GM23248 (cell line): ENCODE data around the gene PPFIA2. TPM values are rescaled to one million over a fixed set of nuclear protein-coding genes. Genes with fewer than 3 reads are reported as not detected.

Source experiments
- DNase-seq: peaks from one replicate; pipeline ENCODE4 v3.0.0-alpha.2; 2015
- H2AFZ ChIP-seq: fragments of 200-600 bp; sonication (generic); 2 replicates; pipeline ENCODE4 v1.6.1; 2016; ENCODE audit warnings: antibody characterized with exemption
- H3F3A ChIP-seq: fragments of 200-600 bp; sonication (generic); 2 replicates; pipeline ENCODE4 v1.6.1; 2016; ENCODE audit warnings: mild to moderate bottlenecking, antibody characterized with exemption, mixed run types; ENCODE audit not compliant: insufficient read depth
- H3K27ac ChIP-seq: fragments of 200-600 bp; sonication (generic); 2 replicates; pipeline ENCODE4 v1.5.1; 2016; ENCODE audit warnings: mild to moderate bottlenecking
- H3K27me3 ChIP-seq: fragments of 200-600 bp; sonication (generic); replicated peaks from 2 replicates; pipeline ENCODE4 v1.6.1; 2016; ENCODE audit warnings: mild to moderate bottlenecking; ENCODE audit not compliant: insufficient read depth
- H3K36me3 ChIP-seq: fragments of 200-600 bp; sonication (generic); 2 replicates; pipeline ENCODE4 v1.6.1; 2016; ENCODE audit warnings: low read depth, mild to moderate bottlenecking
- H3K4me1 ChIP-seq: fragments of 200-600 bp; sonication (generic); 2 replicates; pipeline ENCODE4 v1.6.1; 2016; ENCODE audit warnings: mild to moderate bottlenecking; ENCODE audit not compliant: insufficient read depth
- H3K4me2 ChIP-seq: fragments of 200-600 bp; sonication (generic); one replicate; pipeline ENCODE4 v1.6.1; 2016; ENCODE audit warnings: mild to moderate bottlenecking; ENCODE audit not compliant: unreplicated experiment
- H3K4me3 ChIP-seq: fragments of 200-600 bp; sonication (generic); 2 replicates; pipeline ENCODE4 v1.5.1; 2016; ENCODE audit warnings: mild to moderate bottlenecking
- H3K79me2 ChIP-seq: fragments of 200-600 bp; sonication (generic); 2 replicates; pipeline ENCODE4 v1.6.1; 2016; ENCODE audit warnings: mild to moderate bottlenecking; ENCODE audit not compliant: insufficient read depth
- H3K9ac ChIP-seq: fragments of 200-600 bp; sonication (generic); 2 replicates; pipeline ENCODE4 v1.6.1; 2016; ENCODE audit warnings: mild to moderate bottlenecking
- H3K9me2 ChIP-seq: fragments of 200-600 bp; sonication (generic); 2 replicates; pipeline ENCODE4 v1.6.1; 2016; ENCODE audit warnings: mixed run types, mild to moderate bottlenecking, moderate library complexity; ENCODE audit not compliant: insufficient read depth
- H3K9me3 ChIP-seq: fragments of 200-600 bp; sonication (generic); one replicate; pipeline ENCODE4 v1.6.1; 2017; ENCODE audit warnings: low read depth
- H4K20me1 ChIP-seq: fragments of 200-600 bp; sonication (generic); 2 replicates; pipeline ENCODE4 v1.6.0; 2016; ENCODE audit not compliant: insufficient read depth
- EZH2 ChIP-seq: fragments of 200-600 bp; sonication (generic); IDR thresholded peaks from 2 replicates; pipeline ENCODE4 v1.6.1; 2018; ENCODE audit warnings: antibody characterized with exemption, mild to moderate bottlenecking; ENCODE audit not compliant: insufficient read depth, poor library complexity, severe bottlenecking
- EZH2phosphoT487 ChIP-seq: fragments of 200-600 bp; sonication (generic); IDR thresholded peaks from 2 replicates; pipeline ENCODE4 v1.6.1; 2018; ENCODE audit warnings: antibody characterized with exemption, moderate library complexity, mild to moderate bottlenecking, low read depth; ENCODE audit not compliant: insufficient read depth
- WGBS, 2 experiments: methylation state at CpG; one replicate each; pipeline ENCODE4 v1.1.6; 2015 to 2017; ENCODE audit warnings: low lambda C conversion rate in 2 of 2, low coverage in 1 of 2; ENCODE audit errors: missing lambda C conversion rate in 2 of 2; 5-methylcytosine and 5-hydroxymethylcytosine counted together
- in situ Hi-C: fragments of 300-500 bp; cut with MboI; formaldehyde crosslinking; loops from 2 replicates; pipeline ENCODE4 v1.15.0; 2020
- polyA plus RNA-seq: library from polyadenylated mRNA; unstranded; fragments of >200 nt; fragmentation: Nextera tagmentation; extraction: Ambion mirVana; gene quantifications from 2 replicates; pipeline ENCODE4 v1.2.1, GENCODE V29; 2016
- total RNA-seq: library from RNA; depleted of rRNA; stranded (reverse); fragments of >200 nt; shearing (Covaris generic); gene quantifications from 2 replicates; pipeline ENCODE4 v1.2.3, GENCODE V29; 2014

Gene PPFIA2
- total and polyA plus RNA-seq, 2 experiments from 2014 or later, result not detected

GRCh38 chr12:81249976-81250375 is 509.2 kb downstream of the PPFIA2 start:
- no peaks in the 10 kb centered on the region for H4K20me1 ChIP-seq
- H3K4me3 ChIP-seq, result no peak overlapping the region
- in situ Hi-C loops, result no loop called here
- WGBS, 2 experiments, result 27 to 36% methylated on average over 2 of the region's 2 CpGs
- no peak overlapping the region for H3K27ac ChIP-seq
- H3K27me3 ChIP-seq, result no peaks in the 10 kb centered on the region
- H3K9me3 ChIP-seq, result no peaks in the 10 kb centered on the region
- no peaks in the 10 kb centered on the region for H3F3A ChIP-seq
- H3K36me3 ChIP-seq, result no peaks in the 10 kb centered on the region
- TF ChIP-seq EZH2, result no peak
- TF ChIP-seq EZH2phosphoT487, result no peak
- H2AFZ ChIP-seq, result no peak overlapping the region
- H3K4me1 ChIP-seq, result peaks cover 4% of the 10 kb centered on the region; the same call in 1 of the 2 replicates
- no peaks in the 10 kb centered on the region for H3K9me2 ChIP-seq
- no peaks in the 10 kb centered on the region for H3K79me2 ChIP-seq
- no peak overlapping the region for H3K9ac ChIP-seq
- no peak for DNase-seq
- no peak overlapping the region for H3K4me2 ChIP-seq

DNA sequence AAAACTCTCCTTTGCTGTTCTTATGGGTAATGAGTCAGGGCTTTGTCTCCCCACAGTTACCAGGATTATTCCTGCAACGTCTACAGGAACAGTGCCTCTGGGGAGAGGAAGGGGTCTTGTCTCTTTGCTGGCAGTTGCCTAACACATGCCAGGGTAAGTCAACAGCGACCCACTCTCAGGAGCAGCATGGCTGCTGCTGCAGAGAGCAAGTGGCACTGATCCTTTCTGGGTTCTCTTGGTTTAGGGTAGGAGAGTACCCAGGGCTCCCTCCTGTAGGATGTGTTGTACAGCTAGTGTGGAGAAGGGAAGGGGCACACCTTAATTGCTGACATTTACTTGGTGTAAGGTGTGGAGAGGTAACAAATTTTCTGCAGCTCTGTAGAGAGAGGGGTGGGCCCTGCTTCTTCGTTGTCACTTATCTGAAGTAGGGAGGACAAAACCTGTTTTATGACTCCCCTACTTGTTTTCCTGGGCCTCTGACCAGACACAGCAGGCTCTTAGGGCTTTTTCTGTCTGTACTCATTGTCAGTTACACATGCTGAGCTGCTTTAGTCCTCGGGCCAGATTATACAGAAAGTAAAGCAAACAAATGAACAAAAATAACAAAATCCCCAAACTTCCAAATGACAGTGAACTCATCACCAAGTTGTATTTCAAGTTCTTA is 513.1 kb downstream of the PPFIA2 start:
- H3F3A ChIP-seq, result no peaks in the 10 kb centered on the region
- in situ Hi-C loops, result no loop called here
- WGBS, 2 experiments, result 30 to 37% methylated on average over 4 of the region's 4 CpGs
- no peak overlapping the region for H3K9ac ChIP-seq
- H3K9me3 ChIP-seq, result no peaks in the 10 kb centered on the region
- TF ChIP-seq EZH2phosphoT487 (no peak), EZH2 (no peak)
- H3K36me3 ChIP-seq, result no peaks in the 10 kb centered on the region
- no peak overlapping the region for H3K4me3 ChIP-seq
- H2AFZ ChIP-seq, result peak overlapping the region; percentile 40
- no peak overlapping the region for H3K4me2 ChIP-seq
- H3K9me2 ChIP-seq, result no peaks in the 10 kb centered on the region
- H3K27me3 ChIP-seq, result no peaks in the 10 kb centered on the region
- DNase-seq, result no peak
- no peak overlapping the region for H3K27ac ChIP-seq
- peaks cover 4% of the 10 kb centered on the region; the same call in 1 of the 2 replicates for H3K4me1 ChIP-seq
- no peaks in the 10 kb centered on the region for H3K79me2 ChIP-seq
- no peaks in the 10 kb centered on the region for H4K20me1 ChIP-seq

DNA sequence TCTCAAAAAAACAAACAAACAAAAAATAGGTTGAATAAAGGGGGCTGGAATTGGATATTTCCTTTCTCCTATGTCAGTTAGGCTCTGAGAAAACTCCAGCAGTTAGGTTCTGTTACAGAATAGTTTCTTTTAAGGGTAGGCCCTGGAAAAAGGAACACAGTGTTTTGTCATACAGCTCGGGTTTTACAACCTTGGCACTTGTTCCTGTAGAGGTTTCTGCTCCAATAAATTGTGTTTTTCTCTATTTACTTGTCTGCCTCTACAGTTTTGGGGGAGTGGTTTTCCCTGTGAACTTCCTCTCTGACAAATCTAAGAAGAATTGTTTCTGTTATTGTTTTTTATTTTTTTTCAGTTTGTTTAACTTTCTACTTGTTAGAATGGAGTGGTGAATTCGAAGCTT is 513.7 kb downstream of the PPFIA2 start:
- Histone ChIP-seq H3K4me3 (no peak overlapping the region), H2AFZ (peak overlapping the region; percentile 40), H4K20me1 (no peaks in the 10 kb centered on the region), H3K4me2 (no peak overlapping the region), H3K4me1 (peaks cover 4% of the 10 kb centered on the region; the same call in 1 of the 2 replicates), H3K9ac (no peak overlapping the region), H3K9me2 (no peaks in the 10 kb centered on the region), H3K9me3 (no peaks in the 10 kb centered on the region), H3K36me3 (no peaks in the 10 kb centered on the region), H3K27ac (no peak overlapping the region), H3K79me2 (no peaks in the 10 kb centered on the region), H3F3A (no peaks in the 10 kb centered on the region), H3K27me3 (no peaks in the 10 kb centered on the region)
- TF ChIP-seq EZH2, result no peak
- TF ChIP-seq EZH2phosphoT487, result no peak
- in situ Hi-C loops, result no loop called here
- DNase-seq, result no peak
- WGBS, 2 experiments, result 0 to 4% methylated on average over 2 of the region's 2 CpGs

GRCh38 chr12:81231574-81232368 is 527.4 kb downstream of the PPFIA2 start:
- H3F3A ChIP-seq, result no peaks in the 10 kb centered on the region
- WGBS, 2 experiments, result 80 to 83% methylated on average over 3 of the region's 3 CpGs
- in situ Hi-C loops, result no loop called here
- H3K9me3 ChIP-seq, result no peaks in the 10 kb centered on the region
- no peak overlapping the region for H3K4me3 ChIP-seq
- no peaks in the 10 kb centered on the region for H3K36me3 ChIP-seq
- H3K9me2 ChIP-seq, result no peaks in the 10 kb centered on the region
- H3K4me1 ChIP-seq, result no peaks in the 10 kb centered on the region
- no peak overlapping the region for H3K4me2 ChIP-seq
- no peak overlapping the region for H3K27ac ChIP-seq
- no peak for DNase-seq
- no peaks in the 10 kb centered on the region for H4K20me1 ChIP-seq
- H2AFZ ChIP-seq, result no peak overlapping the region
- TF ChIP-seq EZH2, result no peak
- no peak for TF ChIP-seq EZH2phosphoT487
- H3K79me2 ChIP-seq, result no peaks in the 10 kb centered on the region
- H3K9ac ChIP-seq, result no peak overlapping the region
- H3K27me3 ChIP-seq, result no peaks in the 10 kb centered on the region
